Neural progenitor cell (in vitro differentiated cells): ENCODE data around the gene ZNF423. TPM values are rescaled to one million over a fixed set of nuclear protein-coding genes. Genes with fewer than 3 reads are reported as not detected.

Experiments used
- DNase-seq: peaks from one replicate; pipeline ENCODE4 v3.0.0-alpha.2; 2016; ENCODE audit warnings: low spot score
- H2AFZ ChIP-seq: fragments of 200-600 bp; sonication (generic); replicated peaks from 2 replicates; pipeline ENCODE4 v1.6.1; 2016; ENCODE audit warnings: antibody characterized with exemption
- H3F3A ChIP-seq: fragments of 200-600 bp; sonication (generic); 2 replicates; pipeline ENCODE4 v1.6.1; 2016; ENCODE audit warnings: antibody characterized with exemption, low read depth
- H3K27ac ChIP-seq: fragments of 200-600 bp; sonication (generic); 2 replicates; pipeline ENCODE4 v1.5.1; 2016; ENCODE audit warnings: mild to moderate bottlenecking
- H3K27me3 ChIP-seq: fragments of 200-600 bp; sonication (generic); 2 replicates; pipeline ENCODE4 v1.6.1; 2016; ENCODE audit warnings: mild to moderate bottlenecking, moderate library complexity
- H3K36me3 ChIP-seq: fragments of 200-600 bp; sonication (generic); 2 replicates; pipeline ENCODE4 v1.5.1; 2016
- H3K4me1 ChIP-seq: fragments of 200-600 bp; sonication (generic); 2 replicates; pipeline ENCODE4 v1.6.1; 2016; ENCODE audit warnings: mixed run types
- H3K4me2 ChIP-seq: fragments of 200-600 bp; sonication (generic); 2 replicates; pipeline ENCODE4 v1.6.1; 2016
- H3K4me3 ChIP-seq: fragments of 200-600 bp; sonication (generic); 2 replicates; pipeline ENCODE4 v1.5.1; 2016
- H3K79me2 ChIP-seq: fragments of 200-600 bp; sonication (generic); 2 replicates; pipeline ENCODE4 v1.6.1; 2016; ENCODE audit warnings: low read depth
- H3K9ac ChIP-seq: fragments of 200-600 bp; sonication (generic); 2 replicates; pipeline ENCODE4 v1.6.1; 2016
- H3K9me3 ChIP-seq: fragments of 200-600 bp; sonication (generic); 2 replicates; pipeline ENCODE4 v1.5.1; 2016; ENCODE audit warnings: low read depth
- H4K20me1 ChIP-seq: fragments of 200-600 bp; sonication (generic); 2 replicates; pipeline ENCODE4 v1.6.1; 2016; ENCODE audit warnings: low read depth
- H3K27ac Mint-ChIP-seq: 3 replicates; pipeline ENCODE4 v1.8.0; 2021; ENCODE audit warnings: mixed read lengths
- H3K27me3 Mint-ChIP-seq: 2 replicates; pipeline ENCODE4 v1.8.0; 2022; ENCODE audit warnings: low read depth, mild to moderate bottlenecking, inconsistent platforms, moderate library complexity, mixed read lengths; ENCODE audit not compliant: insufficient read depth
- H3K36me3 Mint-ChIP-seq: 3 replicates; pipeline ENCODE4 v1.8.0; 2021; ENCODE audit warnings: mixed read lengths
- H3K4me1 Mint-ChIP-seq: 3 replicates; pipeline ENCODE4 v1.8.0; 2021; ENCODE audit warnings: mixed read lengths
- H3K4me3 Mint-ChIP-seq: 3 replicates; pipeline ENCODE4 v1.8.0; 2021; ENCODE audit warnings: mild to moderate bottlenecking, moderate library complexity, mixed read lengths
- H3K9me3 Mint-ChIP-seq: 3 replicates; pipeline ENCODE4 v1.8.0; 2020; ENCODE audit warnings: mixed read lengths
- CTCF ChIP-seq: fragments of 200-600 bp; sonication (generic); IDR thresholded peaks from 2 replicates; pipeline ENCODE4 v1.5.1; 2017; ENCODE audit warnings: antibody characterized with exemption, mild to moderate bottlenecking
- EZH2 ChIP-seq: fragments of 200-600 bp; sonication (generic); IDR thresholded peaks from 2 replicates; pipeline ENCODE4 v1.6.1; 2017; ENCODE audit warnings: antibody characterized with exemption, mild to moderate bottlenecking, moderate library complexity
- EZH2phosphoT487 ChIP-seq: fragments of 200-600 bp; sonication (generic); IDR thresholded peaks from 2 replicates; pipeline ENCODE4 v1.6.1; 2017; ENCODE audit warnings: antibody characterized with exemption
- total RNA-seq: library from RNA; depleted of rRNA; stranded (reverse); fragments of >200 nt; gene quantifications from 2 replicates; pipeline ENCODE4 v1.2.3, GENCODE V29; 2015; ENCODE audit warnings: low replicate concordance

ZNF423 gene
- total RNA-seq, 1 donor from 2014 or later: 21.9 TPM

GRCh38 chr16:49836668-49837067 is 19.2 kb downstream of the ZNF423 start:
- TF ChIP-seq EZH2phosphoT487 (no peak), EZH2 (no peak), CTCF (no peak)
- H2AFZ ChIP-seq: no peak overlapping the region
- H4K20me1 ChIP-seq: peaks cover 99% of the 10 kb centered on the region
- H3F3A ChIP-seq: peaks cover 23% of the 10 kb centered on the region
- Mint-ChIP-seq H3K36me3 (peaks cover 8% of the 10 kb centered on the region), H3K9me3 (no peaks in the 10 kb centered on the region), H3K4me3 (peak overlapping the region; percentile 21), H3K27ac (peak overlapping the region; percentile 81), H3K27me3 (peaks cover 4% of the 10 kb centered on the region), H3K4me1 (peaks cover 81% of the 10 kb centered on the region)
- H3K27me3 ChIP-seq: no peaks in the 10 kb centered on the region
- H3K79me2 ChIP-seq: peaks cover 100% of the 10 kb centered on the region
- H3K4me1 ChIP-seq: peaks cover 60% of the 10 kb centered on the region
- DNase-seq: no peak
- no peak overlapping the region for H3K27ac ChIP-seq
- no peak overlapping the region for H3K4me3 ChIP-seq
- no peak overlapping the region for H3K9ac ChIP-seq
- H3K9me3 ChIP-seq: no peaks in the 10 kb centered on the region
- H3K36me3 ChIP-seq: no peaks in the 10 kb centered on the region
- no peak overlapping the region for H3K4me2 ChIP-seq

DNA sequence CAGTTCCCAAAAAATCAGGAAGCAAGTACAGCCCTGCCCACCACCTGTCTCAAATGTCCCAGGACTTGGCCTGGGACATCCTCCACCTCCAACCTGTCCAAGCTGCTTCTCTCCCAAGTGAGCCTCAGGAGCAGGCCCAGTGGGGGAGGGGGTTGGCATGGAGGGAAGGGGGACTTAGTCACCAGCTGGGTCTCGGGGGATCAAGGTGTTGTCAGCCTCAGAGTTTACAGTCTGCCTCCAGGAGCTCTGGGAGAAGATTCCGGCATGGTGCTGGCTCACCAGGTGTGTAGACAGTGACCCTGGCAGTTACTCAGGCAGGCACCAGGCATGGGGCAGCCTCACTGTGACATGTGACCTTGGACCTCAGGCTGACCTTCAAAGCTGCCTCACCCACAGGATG is 19.7 kb downstream of the ZNF423 start:
- H3K27me3 ChIP-seq: no peaks in the 10 kb centered on the region
- no peak for TF ChIP-seq CTCF
- no peak for TF ChIP-seq EZH2phosphoT487
- TF ChIP-seq EZH2: no peak
- H3K4me3 ChIP-seq: no peak overlapping the region
- H2AFZ ChIP-seq: no peak overlapping the region
- H3K27ac ChIP-seq: no peak overlapping the region
- no peak overlapping the region for H3K9ac ChIP-seq
- H3K4me1 ChIP-seq: peaks cover 60% of the 10 kb centered on the region
- peaks cover 98% of the 10 kb centered on the region for H4K20me1 ChIP-seq
- no peak overlapping the region for H3K4me2 ChIP-seq
- Mint-ChIP-seq H3K36me3 (peaks cover 8% of the 10 kb centered on the region), H3K27ac (peak overlapping the region; percentile 81), H3K9me3 (no peaks in the 10 kb centered on the region), H3K4me1 (peaks cover 76% of the 10 kb centered on the region), H3K4me3 (peak overlapping the region; percentile 48), H3K27me3 (peaks cover 4% of the 10 kb centered on the region)
- H3F3A ChIP-seq: peaks cover 22% of the 10 kb centered on the region
- no peaks in the 10 kb centered on the region for H3K36me3 ChIP-seq
- H3K79me2 ChIP-seq: peaks cover 100% of the 10 kb centered on the region
- no peak for DNase-seq
- H3K9me3 ChIP-seq: no peaks in the 10 kb centered on the region

GRCh38 chr16:49835161-49835777 is 20.6 kb downstream of the ZNF423 start:
- peaks cover 70% of the 10 kb centered on the region for H3K4me1 Mint-ChIP-seq
- Histone ChIP-seq H3K27ac (no peak overlapping the region), H3K36me3 (no peaks in the 10 kb centered on the region), H3F3A (peaks cover 21% of the 10 kb centered on the region), H3K9ac (no peak overlapping the region), H3K4me3 (no peak overlapping the region), H2AFZ (no peak overlapping the region), H3K27me3 (no peaks in the 10 kb centered on the region), H3K79me2 (peaks cover 100% of the 10 kb centered on the region), H3K9me3 (no peaks in the 10 kb centered on the region), H3K4me2 (peak overlapping the region; percentile 59), H4K20me1 (peaks cover 98% of the 10 kb centered on the region), H3K4me1 (peaks cover 60% of the 10 kb centered on the region)
- no peaks in the 10 kb centered on the region for H3K9me3 Mint-ChIP-seq
- H3K4me3 Mint-ChIP-seq: peak overlapping the region; percentile 58
- peaks cover 16% of the 10 kb centered on the region for H3K36me3 Mint-ChIP-seq
- H3K27ac Mint-ChIP-seq: peak overlapping the region; percentile 82
- TF ChIP-seq EZH2 (no peak), EZH2phosphoT487 (no peak), CTCF (no peak)
- DNase-seq: no peak
- H3K27me3 Mint-ChIP-seq: peaks cover 4% of the 10 kb centered on the region
